Measurements from ENCODE around the gene AKNA. TPM values are rescaled to one million over a fixed set of nuclear protein-coding genes. Genes with fewer than 3 reads are reported as not detected.

AKNA gene
- total RNA-seq, 2 donors from 2014 or later: 263 to 323 TPM

- H3K36me3 Mint-ChIP-seq (ENCODE audit: low read depth): no peaks in the 10 kb centered on the region
- ATAC-seq: no peak
- H3K27ac Mint-ChIP-seq: no peak overlapping the region
- H3K27me3 Mint-ChIP-seq: no peaks in the 10 kb centered on the region
- no peak overlapping the region for H3K4me3 Mint-ChIP-seq
- H3K9me3 ChIP-seq (ENCODE audit: control insufficient read depth, low read length, poor library complexity, severe bottlenecking): no peaks in the 10 kb centered on the region
- DNase-seq: no peak
- H3K4me1 Mint-ChIP-seq: peaks cover 26% of the 10 kb centered on the region
Measured at GRCh38 chr9:114399381-114399780, 11.6 kb upstream of the AKNA start.

GRCh38 chr9:114397848-114398605 is 10.2 kb upstream of the AKNA start:
- Mint-ChIP-seq H3K27ac (peak overlapping the region; percentile 97), H3K4me1 (peaks cover 31% of the 10 kb centered on the region), H3K4me3 (peak overlapping the region; percentile 98), H3K27me3 (no peaks in the 10 kb centered on the region), H3K36me3 (ENCODE audit: low read depth) (peaks cover 2% of the 10 kb centered on the region)
- peak; percentile 90 for ATAC-seq
- DNase-seq: peak; percentile 94 to 97 (median 94)
- no peaks in the 10 kb centered on the region for H3K9me3 ChIP-seq (ENCODE audit: control insufficient read depth, low read length, poor library complexity, severe bottlenecking)

GRCh38 chr9:114397219-114397847 is 9.6 kb upstream of the AKNA start:
- peak overlapping the region; percentile 97 for H3K27ac Mint-ChIP-seq
- DNase-seq (no peak), ATAC-seq (no peak)
- H3K4me3 Mint-ChIP-seq: peak overlapping the region; percentile 98
- peaks cover 2% of the 10 kb centered on the region for H3K36me3 Mint-ChIP-seq (ENCODE audit: low read depth)
- H3K4me1 Mint-ChIP-seq: peaks cover 35% of the 10 kb centered on the region
- H3K9me3 ChIP-seq (ENCODE audit: control insufficient read depth, low read length, poor library complexity, severe bottlenecking): no peaks in the 10 kb centered on the region
- H3K27me3 Mint-ChIP-seq: no peaks in the 10 kb centered on the region

- ATAC-seq (no peak), DNase-seq (no peak)
- H3K36me3 Mint-ChIP-seq (ENCODE audit: low read depth): peaks cover 2% of the 10 kb centered on the region
- H3K27ac Mint-ChIP-seq: peak overlapping the region; percentile 97
- H3K4me1 Mint-ChIP-seq: peaks cover 38% of the 10 kb centered on the region
- peak overlapping the region; percentile 98 for H3K4me3 Mint-ChIP-seq
- no peaks in the 10 kb centered on the region for H3K9me3 ChIP-seq (ENCODE audit: control insufficient read depth, low read length, poor library complexity, severe bottlenecking)
- no peaks in the 10 kb centered on the region for H3K27me3 Mint-ChIP-seq
Measured at GRCh38 chr9:114396558-114397218, 8.9 kb upstream of the AKNA start.

- H3K4me3 Mint-ChIP-seq: peak overlapping the region; percentile 77
- ATAC-seq: no peak
Measured at GRCh38 chr9:114395768-114396167, 8.0 kb upstream of the AKNA start.

GRCh38 chr9:114395334-114395617 is 7.5 kb upstream of the AKNA start:
- Mint-ChIP-seq H3K27me3 (no peaks in the 10 kb centered on the region), H3K36me3 (ENCODE audit: low read depth) (peaks cover 2% of the 10 kb centered on the region)

More at GRCh38 chr9:114395768-114396167, 8.0 kb upstream of the AKNA start:
- Mint-ChIP-seq H3K36me3 (ENCODE audit: low read depth) (peaks cover 2% of the 10 kb centered on the region), H3K4me1 (peaks cover 44% of the 10 kb centered on the region), H3K27ac (peak overlapping the region; percentile 97), H3K27me3 (no peaks in the 10 kb centered on the region)
- no peaks in the 10 kb centered on the region for H3K9me3 ChIP-seq (ENCODE audit: control insufficient read depth, low read length, poor library complexity, severe bottlenecking)
- DNase-seq: no peak

GRCh38 chr9:114394523-114395333 is 6.9 kb upstream of the AKNA start:
- DNase-seq (no peak), ATAC-seq (no peak)

More at GRCh38 chr9:114395334-114395617, 7.5 kb upstream of the AKNA start:
- DNase-seq (no peak), ATAC-seq (no peak)
- Mint-ChIP-seq H3K4me1 (peaks cover 49% of the 10 kb centered on the region), H3K4me3 (peak overlapping the region; percentile 77), H3K27ac (peak overlapping the region; percentile 97)
- H3K9me3 ChIP-seq (ENCODE audit: control insufficient read depth, low read length, poor library complexity, severe bottlenecking): no peaks in the 10 kb centered on the region

GRCh38 chr9:114392749-114393112 is 4.9 kb upstream of the AKNA start:
- Mint-ChIP-seq H3K4me3 (no peak overlapping the region), H3K36me3 (ENCODE audit: low read depth) (peaks cover 4% of the 10 kb centered on the region), H3K4me1 (peaks cover 69% of the 10 kb centered on the region), H3K27me3 (no peaks in the 10 kb centered on the region), H3K27ac (peak overlapping the region; percentile 82)
- ATAC-seq: no peak
- no peak for DNase-seq
- H3K9me3 ChIP-seq (ENCODE audit: control insufficient read depth, low read length, poor library complexity, severe bottlenecking): no peaks in the 10 kb centered on the region

More at GRCh38 chr9:114394523-114395333, 6.9 kb upstream of the AKNA start:
- Mint-ChIP-seq H3K4me1 (peaks cover 54% of the 10 kb centered on the region), H3K4me3 (peak overlapping the region; percentile 77), H3K36me3 (ENCODE audit: low read depth) (peaks cover 2% of the 10 kb centered on the region), H3K27ac (peak overlapping the region; percentile 97), H3K27me3 (no peaks in the 10 kb centered on the region)
- H3K9me3 ChIP-seq (ENCODE audit: control insufficient read depth, low read length, poor library complexity, severe bottlenecking): no peaks in the 10 kb centered on the region

GRCh38 chr9:114390952-114391351 is 3.2 kb upstream of the AKNA start:
- Mint-ChIP-seq H3K27ac (peak overlapping the region; percentile 99), H3K4me1 (peaks cover 74% of the 10 kb centered on the region), H3K36me3 (ENCODE audit: low read depth) (peaks cover 18% of the 10 kb centered on the region), H3K27me3 (no peaks in the 10 kb centered on the region), H3K4me3 (peak overlapping the region; percentile 100)
- no peaks in the 10 kb centered on the region for H3K9me3 ChIP-seq (ENCODE audit: control insufficient read depth, low read length, poor library complexity, severe bottlenecking)
- DNase-seq (no peak), ATAC-seq (no peak)

GRCh38 chr9:114389612-114390368 is 2.0 kb upstream of the AKNA start:
- no peak for DNase-seq
- Mint-ChIP-seq H3K4me3 (peak overlapping the region; percentile 100), H3K27me3 (no peaks in the 10 kb centered on the region), H3K4me1 (peaks cover 75% of the 10 kb centered on the region), H3K36me3 (ENCODE audit: low read depth) (peaks cover 19% of the 10 kb centered on the region), H3K27ac (peak overlapping the region; percentile 99)
- ATAC-seq: no peak
- no peaks in the 10 kb centered on the region for H3K9me3 ChIP-seq (ENCODE audit: control insufficient read depth, low read length, poor library complexity, severe bottlenecking)

- peak overlapping the region; percentile 100 for H3K4me3 Mint-ChIP-seq
- DNase-seq: no peak
- H3K4me1 Mint-ChIP-seq: peaks cover 75% of the 10 kb centered on the region
- H3K27ac Mint-ChIP-seq: peak overlapping the region; percentile 99
- H3K36me3 Mint-ChIP-seq (ENCODE audit: low read depth): peaks cover 19% of the 10 kb centered on the region
- H3K27me3 Mint-ChIP-seq: no peaks in the 10 kb centered on the region
- no peaks in the 10 kb centered on the region for H3K9me3 ChIP-seq (ENCODE audit: control insufficient read depth, low read length, poor library complexity, severe bottlenecking)
- ATAC-seq: no peak
Measured at GRCh38 chr9:114388764-114389375, 1.1 kb upstream of the AKNA start.

- no peaks in the 10 kb centered on the region for H3K9me3 ChIP-seq (ENCODE audit: control insufficient read depth, low read length, poor library complexity, severe bottlenecking)
- Mint-ChIP-seq H3K27me3 (no peaks in the 10 kb centered on the region), H3K36me3 (ENCODE audit: low read depth) (peaks cover 20% of the 10 kb centered on the region), H3K4me1 (peaks cover 75% of the 10 kb centered on the region), H3K4me3 (peak overlapping the region; percentile 100), H3K27ac (peak overlapping the region; percentile 99)
- DNase-seq: no peak
- ATAC-seq: no peak
Measured at GRCh38 chr9:114388357-114388682, 538 bp upstream of the AKNA start.

Data from T-helper 17 cell (primary cell).